Stimulated activated naive CD4-positive, alpha-beta T cell treated with Interleukin-2 at 50 U/mL for 16 hours (primary cell): Measurements from ENCODE around the gene ATG9B.

Source experiments
- DNase-seq: peaks from one replicate; lab custom pipeline; 2025; lab: John Stamatoyannopoulos, UW

The ATG9B gene

DNA sequence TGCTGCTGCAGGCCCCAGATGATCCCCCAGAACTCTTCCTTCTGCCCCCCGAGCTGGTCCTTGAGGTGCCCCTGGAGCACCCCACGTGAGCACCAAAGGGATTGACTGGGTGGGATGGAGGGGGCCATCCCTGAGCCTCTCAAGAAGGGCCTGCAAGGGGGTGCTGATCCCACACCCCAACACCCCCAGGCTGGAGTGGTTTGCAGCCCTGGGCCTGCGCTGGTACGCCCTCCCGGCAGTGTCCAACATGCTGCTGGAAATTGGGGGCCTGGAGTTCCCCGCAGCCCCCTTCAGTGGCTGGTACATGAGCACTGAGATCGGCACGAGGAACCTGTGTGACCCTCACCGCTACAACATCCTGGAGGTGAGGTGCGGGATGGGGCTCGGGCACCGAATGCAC, 25.3 kb downstream of the ATG9B start:
- no peak for DNase-seq

DNA sequence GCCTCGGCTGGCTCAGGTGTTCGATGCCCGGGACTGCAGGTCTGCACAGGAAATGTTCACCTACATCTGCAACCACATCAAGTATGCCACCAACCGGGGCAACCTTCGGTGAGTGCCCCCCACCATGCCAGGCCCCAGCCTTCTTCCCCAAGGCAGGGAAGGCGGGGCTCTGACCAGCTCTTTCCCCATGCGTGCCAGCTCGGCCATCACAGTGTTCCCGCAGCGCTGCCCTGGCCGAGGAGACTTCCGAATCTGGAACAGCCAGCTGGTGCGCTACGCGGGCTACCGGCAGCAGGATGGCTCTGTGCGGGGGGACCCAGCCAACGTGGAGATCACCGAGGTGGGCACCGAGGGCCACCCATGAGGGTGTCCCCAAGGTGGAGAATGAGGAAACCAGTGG, 26.0 kb downstream of the ATG9B start:
- DNase-seq = no peak

DNA sequence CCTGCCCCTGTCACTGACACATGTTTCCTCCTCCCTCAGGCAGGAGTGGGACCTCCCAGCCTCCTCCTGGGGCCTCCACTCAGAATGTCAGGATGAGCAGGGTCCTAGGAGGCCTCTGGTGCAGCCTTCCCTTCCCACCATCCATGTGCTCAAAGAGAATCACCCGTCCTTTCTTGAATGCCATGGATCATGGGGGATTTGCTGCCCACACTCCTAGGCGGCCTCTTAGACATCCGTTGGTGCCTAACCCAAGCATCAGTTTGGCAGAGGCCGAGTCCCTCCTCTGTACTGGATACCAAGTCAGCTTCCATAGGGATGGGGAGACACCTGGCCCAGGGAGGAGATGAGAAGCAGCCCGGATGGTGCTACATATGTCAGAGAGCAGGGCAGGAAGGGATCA, 26.5 kb downstream of the ATG9B start:
- DNase-seq = no peak

DNA sequence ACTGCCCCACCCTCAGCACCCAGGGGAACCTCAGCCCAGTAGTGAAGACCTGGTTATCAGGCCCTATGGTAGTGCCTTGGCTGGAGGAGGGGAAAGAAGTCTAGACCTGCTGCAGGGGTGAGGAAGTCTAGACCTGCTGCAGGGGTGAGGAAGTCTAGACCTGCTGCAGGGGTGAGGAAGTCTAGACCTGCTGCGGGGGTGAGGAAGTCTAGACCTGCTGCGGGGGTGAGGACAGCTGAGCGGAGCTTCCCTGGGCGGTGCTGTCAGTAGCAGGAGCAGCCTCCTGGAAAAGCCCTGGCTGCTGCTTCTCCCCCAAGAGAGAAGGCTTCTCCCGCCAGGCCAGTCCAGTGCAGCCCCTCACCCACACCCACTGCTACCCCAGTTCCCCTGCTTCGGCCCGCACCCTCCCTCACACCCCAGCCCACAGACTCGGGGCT, 27.2 kb downstream of the ATG9B start:
- DNase-seq = no peak

DNA sequence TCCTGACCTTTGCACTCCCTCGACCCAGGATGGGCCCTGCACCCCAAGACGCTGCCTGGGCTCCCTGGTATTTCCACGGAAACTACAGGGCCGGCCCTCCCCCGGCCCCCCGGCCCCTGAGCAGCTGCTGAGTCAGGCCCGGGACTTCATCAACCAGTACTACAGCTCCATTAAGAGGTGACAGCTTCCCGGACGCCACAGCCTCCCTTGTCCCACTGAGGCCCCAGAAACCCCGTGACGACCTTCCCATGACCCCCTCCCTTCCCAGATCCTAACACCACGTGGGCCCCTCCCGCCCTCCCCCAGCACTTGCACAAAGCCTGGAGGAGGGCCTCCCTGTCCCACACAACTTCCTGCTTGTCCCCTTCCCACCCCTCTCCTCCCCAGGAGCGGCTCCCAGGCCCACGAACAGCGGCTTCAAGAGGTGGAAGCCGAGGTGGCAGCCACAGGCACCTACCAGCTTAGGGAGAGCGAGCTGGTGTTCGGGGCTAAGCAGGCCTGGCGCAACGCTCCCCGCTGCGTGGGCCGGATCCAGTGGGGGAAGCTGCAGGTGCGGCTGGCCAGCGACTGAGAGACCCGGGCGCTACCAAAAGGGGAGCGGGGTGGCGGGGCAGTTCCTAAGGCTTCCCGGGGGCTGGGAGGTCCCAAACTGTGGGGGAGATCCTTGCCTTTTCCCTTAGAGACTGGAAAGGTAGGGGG, 27.8 kb downstream of the ATG9B start:
- no peak for DNase-seq

DNA sequence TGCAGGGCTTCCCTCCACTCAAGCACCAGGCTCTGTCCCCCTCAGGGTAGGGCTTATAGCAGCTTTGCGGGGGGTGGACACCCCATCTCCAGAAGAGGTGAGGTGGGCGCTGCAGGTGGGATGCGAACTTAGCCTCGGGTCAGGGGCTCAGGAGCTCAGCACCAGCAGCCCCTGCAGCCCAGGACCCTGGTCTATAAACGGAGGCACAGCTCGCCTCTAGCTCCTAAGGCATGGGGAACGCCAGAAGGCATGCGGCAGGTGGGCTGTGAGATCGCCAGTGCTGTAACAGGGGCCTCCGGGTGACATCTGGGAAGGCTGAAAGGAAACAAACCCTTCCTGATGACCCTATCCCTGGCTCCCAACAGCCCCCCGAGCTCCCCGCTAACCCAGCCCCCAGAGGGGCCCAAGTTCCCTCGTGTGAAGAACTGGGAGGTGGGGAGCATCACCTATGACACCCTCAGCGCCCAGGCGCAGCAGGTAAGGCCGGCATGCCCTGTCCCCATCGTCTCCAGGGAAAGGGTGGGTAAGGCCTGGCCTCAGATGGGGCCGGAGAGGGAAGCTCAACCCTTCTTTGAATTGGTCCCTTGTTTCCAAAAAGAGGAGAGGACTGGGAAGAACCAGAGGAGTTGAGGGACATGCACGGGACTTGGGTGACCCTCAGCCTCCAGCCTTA, 29.3 kb downstream of the ATG9B start:
- no peak for DNase-seq

DNA sequence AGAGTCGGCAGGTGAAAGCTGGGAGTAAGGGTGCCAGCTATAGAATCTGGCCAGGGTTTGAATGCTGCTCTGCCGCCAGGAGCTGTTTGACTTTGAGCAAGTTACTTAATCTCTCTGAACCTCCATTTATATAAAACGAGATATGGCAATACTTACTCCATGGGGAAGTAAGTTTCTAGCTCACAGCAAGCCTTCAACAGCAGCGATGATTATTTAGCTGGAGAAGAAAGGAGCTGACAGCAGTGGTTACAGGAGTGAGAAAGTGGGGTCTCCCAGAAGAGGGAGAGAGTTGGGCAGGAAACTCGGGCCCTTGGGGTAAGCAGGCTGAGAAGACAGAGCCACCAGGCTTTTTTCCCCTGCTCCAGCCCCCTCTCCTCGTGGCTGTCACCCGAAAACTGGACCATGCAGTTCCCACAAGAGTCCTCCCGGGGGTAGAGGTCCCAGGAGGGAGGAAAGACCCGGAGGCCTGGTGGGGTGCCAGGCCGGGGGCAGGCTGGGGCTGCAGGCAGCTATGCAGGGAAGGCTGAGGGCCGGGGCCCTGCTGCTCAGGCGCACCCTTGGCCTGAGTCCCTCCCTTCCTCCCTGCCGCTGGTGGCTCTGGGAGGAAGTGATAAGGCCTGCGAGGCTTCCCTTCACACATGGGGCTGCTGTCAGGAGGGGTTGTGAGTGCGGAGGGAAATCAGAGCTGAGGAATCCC, 30.0 kb downstream of the ATG9B start:
- DNase-seq = no peak

DNA sequence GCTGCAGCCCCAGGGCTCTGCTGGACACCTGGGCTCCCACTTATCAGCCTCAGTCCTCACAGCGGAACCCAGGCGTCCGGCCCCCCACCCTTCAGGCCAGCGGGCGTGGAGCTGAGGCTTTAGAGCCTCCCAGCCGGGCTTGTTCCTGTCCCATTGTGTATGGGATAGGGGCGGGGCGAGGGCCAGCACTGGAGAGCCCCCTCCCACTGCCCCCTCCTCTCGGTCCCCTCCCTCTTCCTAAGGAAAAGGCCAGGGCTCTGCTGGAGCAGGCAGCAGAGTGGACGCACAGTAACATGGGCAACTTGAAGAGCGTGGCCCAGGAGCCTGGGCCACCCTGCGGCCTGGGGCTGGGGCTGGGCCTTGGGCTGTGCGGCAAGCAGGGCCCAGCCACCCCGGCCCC, 30.8 kb downstream of the ATG9B start:
- DNase-seq = no peak

DNA sequence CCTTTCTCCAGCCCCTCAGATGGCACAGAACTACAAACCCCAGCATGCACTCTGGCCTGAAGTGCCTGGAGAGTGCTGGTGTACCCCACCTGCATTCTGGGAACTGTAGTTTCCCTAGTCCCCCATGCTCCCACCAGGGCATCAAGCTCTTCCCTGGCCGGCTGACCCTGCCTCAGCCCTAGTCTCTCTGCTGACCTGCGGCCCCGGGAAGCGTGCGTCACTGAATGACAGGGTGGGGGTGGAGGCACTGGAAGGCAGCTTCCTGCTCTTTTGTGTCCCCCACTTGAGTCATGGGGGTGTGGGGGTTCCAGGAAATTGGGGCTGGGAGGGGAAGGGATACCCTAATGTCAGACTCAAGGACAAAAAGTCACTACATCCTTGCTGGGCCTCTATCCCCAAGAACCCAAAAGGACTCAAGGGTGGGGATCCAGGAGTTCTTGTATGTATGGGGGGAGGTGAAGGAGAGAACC, 31.4 kb downstream of the ATG9B start:
- DNase-seq = no peak

DNA sequence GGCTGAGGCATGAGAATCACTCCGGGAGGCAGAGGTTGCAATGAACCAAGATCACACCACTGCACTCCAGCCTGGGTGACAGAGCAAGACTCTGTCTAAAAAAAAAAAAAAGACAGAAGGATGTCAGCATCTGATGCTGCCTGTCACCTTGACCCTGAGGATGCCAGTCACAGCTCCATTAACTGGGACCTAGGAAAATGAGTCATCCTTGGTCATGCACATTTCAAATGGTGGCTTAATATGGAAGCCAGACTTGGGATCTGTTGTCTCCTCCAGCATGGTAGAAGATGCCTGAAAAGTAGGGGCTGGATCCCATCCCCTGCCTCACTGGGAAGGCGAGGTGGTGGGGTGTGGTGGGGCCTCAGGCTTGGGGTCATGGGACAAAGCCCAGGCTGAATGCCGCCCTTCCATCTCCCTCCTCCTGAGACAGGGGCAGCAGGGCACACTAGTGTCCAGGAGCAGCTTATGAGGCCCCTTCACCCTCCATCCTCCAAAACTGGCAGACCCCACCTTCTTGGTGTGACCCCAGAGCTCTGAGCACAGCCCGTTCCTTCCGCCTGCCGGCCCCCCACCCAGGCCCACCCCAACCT, 32.1 kb downstream of the ATG9B start:
- DNase-seq = no peak

DNA sequence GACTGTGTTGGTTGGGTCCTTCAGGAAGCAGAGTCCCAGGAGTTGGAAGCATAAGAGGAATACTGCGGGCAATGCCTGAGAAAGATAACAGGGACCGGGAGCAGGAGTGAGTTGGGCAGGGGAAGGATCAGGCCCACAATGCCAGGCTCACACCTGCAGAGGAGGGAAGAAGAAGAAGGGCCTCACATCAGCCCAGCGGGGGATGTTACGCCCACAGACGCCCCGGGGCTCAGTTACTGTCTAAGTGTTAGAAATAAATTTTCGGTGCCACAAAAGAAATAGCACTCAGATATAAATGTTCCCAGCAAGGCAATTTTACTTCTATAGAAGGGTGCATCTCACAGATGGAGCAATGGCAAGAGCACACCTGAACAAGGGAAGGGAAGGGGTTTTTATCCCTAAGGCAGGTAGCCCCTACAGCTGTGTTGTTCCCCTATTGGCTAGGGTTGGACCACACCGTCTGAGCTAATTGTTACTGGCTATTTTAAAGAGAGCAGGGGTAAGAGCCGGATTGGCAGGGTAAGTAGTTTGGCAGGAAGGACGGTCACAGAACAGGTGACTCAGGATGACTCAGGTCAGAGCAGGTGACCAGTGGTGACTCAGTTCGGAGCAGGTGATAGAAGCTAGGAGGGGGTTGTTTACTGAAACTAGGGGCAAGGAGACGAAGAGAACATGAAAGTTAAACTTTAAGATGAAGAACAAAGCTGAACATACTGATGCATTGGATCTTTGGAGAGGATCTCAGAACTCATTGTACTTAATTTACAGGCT, 33.7 kb downstream of the ATG9B start, which contains the start of gene NOS3:
NOS3 (plus strand) TSS at position 602 of the 771 bp plus-strand sequence. CDS start 2,787 bp downstream, outside the sequence.
- DNase-seq = no peak

DNA sequence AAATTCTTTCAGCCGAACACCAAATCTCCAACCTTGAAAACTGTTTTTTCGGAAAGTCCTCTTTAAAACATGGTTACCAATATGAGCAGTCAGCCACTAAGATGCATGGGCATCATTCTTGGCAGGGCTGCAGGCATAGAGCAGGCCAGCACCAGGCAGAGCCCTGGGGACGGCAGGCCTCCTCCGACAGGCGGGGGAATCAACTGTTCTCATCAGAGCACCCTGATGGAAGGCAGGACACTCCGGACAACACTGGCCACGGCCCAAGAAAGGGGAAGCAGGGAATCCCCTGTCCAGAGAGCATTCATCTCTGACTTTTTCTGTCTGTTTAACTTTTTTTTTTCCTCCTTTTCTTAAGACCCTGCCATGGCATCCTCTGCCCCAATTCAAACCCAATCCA, 34.8 kb downstream of the ATG9B start:
- DNase-seq = no peak

DNA sequence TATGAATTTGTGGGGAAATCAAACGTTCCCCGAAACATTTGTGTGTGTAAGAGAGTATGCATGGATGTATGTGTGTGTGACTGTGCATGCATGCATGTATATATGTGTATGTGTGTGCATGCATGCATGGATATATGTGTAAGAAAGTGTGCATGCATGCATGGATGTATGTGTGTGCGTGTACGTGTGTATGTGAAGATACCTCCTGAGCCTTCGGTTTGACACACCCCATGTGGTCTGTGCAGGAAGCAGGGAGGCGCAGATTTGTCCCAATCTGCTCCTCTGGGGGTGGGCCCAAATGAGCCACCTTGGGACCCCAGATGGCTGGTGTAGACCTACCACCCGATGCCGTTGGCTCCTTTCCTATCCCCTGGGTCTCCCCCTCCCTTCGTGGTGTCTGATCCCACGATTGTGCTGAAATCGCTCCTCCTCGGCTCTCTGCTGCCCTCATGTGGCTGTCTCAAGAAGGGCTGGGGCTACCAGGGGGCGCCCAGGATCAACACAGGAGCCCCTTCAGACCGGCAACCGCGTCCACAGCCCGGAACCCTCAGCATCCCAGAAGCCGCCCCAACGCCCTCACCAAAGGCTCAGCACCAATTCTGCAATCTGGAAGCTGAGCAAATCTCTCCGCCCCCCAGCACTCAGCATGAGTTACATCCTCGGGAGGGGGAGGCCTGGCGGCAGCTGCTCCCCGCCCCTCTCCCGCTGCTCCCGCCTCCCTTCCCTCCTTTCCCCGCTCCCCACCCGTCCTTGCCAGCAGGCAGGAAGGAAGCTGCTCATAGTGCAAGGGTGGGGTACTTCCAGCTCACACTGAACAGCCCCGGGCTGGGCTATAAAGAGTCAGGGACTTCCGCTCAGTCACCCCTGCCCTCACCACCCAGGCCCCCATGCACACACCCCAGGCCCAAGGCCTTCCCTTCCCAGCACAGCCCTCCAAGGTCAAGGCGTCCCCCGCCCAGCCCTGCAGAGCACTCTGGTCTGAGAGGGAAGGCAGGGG, 35.8 kb downstream of the ATG9B start:
- DNase-seq = peak; percentile 55

DNA sequence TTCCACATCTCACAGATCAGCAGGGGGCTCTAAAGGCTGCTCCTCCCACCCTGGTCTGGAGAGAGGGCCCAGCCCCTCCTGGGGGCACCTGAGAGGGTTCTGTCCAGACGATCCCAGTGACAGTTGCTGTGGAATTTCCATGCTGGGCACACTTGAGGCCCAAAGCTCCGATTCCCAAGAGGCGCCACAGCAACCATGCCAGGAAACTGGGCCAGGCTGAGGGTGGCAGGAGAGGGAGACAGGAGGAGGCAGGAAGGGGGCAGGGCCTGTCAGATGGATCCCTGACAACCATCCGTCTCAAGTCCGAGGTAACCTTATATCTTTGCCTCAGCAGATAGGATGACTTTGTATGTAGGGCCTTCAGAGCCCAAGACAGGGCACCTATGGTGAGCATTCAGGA, 37.7 kb downstream of the ATG9B start:
- no peak for DNase-seq

DNA sequence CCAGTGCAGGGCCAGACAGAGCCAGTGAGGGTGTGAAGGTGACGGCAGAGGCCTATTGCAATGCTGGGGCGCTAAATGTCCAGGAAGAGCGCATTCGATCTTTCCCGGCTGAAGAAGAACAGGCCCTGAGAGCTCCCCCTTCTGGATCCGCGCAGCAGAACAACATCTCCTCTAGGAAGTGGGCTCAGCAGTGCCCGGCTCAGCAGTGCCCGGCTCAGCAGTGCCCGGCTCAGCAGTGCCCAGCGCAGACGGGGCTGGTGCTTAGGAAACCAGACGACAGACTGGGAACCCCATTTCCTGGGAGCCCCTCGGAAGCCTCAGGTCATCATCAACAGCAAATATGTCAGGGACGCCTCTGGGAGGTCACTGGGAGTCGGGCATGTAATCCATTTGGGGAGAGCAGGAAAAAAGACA, 38.2 kb downstream of the ATG9B start:
- DNase-seq = peak; percentile 52

DNA sequence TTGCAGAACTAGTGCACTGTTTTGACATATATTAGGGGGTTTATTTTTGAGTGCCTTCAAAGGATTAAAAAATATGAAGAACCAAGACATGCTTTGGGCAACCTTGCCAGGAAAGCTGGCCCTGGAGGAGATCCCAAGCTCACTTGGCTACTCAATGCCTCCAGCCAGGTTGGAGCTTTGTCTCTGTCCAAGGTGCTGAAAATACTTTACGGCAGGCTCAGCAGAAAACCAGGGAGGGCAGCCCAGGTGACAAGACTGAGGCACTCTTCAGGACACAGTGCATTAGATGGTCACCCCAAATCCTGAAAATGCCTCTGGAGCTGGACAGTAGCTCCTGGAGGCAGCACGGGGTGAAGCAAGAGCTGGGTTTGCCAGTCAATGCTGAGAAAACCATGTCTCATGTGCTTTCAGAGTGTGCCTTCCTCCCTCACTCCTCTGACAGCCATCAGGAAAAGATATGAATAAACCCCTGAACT, 40.4 kb downstream of the ATG9B start:
- no peak for DNase-seq

DNA sequence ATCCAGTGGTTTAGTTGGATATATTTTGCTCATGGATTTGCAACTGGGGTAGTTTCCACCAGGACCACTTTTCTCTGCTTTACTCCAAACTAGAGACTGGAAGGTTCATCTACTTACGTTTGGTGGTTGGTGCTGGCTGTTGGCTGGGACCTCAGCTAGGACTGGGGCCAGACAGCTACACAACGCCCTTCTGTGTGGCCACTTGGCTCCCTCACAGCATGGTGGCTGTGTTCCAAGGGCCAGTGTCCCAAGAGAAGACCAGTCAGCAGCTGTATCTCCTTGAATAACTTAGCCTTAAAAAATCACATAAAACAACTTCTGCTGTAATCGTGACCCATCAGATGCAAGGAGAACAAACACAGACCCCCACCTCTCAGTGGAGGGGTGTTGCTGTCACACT, 41.9 kb downstream of the ATG9B start:
- no peak for DNase-seq

DNA sequence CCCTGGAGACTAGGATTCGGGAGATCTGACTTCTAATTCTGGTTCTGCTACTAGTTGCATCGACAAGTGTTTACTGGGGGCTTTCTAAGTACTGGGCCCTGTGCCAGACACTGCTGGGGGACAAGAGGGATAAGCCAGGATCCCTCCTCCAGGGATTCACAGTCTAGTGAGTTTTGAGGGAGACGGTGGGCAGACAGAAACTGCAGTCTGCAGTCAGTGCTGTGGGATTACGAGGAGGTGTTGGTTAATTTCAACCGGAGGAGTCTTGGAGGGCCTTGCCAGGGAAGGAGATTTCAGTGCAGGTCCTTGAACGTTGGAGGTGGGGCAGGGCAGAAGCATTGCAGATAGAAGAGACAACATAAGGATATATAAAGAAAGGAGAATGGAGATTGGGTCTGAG, 42.6 kb downstream of the ATG9B start:
- no peak for DNase-seq

DNA sequence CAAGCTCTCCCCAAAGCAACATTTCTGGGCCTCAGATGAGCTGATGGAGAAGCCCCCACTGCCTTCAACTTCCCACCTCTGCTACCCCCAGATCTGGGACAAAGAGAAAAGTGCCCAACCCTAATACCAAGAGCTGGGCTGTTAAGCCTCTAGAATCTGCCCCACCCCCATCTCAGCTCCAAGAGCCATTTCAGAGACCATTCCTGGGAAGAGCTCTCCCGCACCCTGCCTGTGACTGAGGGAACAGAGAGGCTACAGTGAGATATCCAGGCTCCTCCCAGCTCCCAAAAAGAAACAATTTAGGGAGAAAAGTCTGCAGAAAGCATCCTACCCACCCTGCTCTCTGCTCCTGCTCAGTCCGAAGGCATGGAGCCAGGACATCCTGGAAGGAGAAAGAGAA, 43.6 kb downstream of the ATG9B start:
- DNase-seq = no peak

DNA sequence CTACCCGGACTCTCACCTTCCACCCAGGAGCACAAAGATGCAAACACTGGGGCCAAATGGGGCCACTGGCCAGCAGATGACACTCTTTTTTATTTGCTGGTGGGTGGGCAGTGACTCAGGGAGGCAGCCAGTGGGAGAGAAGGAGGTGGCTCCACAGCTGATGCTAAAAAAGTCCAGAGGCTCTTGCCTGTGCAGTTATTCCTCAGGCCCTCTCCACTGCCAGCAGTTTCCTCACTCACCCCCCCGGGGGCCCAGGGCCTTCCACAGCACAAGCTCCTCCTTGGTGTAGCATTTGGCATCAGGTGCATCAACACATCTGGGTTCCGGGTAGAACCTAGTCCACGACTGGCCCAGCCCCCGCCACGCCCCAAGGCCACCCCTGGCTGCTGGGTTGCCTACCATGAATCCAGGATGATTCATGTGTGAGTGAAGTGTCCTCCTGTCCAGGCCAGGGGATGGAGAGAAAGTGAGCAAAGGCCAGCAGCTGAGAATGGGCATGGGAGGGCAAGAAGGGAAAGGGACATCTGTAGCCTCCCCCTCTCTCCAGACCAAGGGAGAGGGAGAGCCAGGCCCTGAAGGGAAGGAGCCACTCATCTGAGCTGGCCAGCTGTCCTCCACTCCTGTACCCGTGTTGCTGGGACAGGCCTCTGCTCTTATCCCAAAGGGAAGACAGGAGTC, 44.4 kb downstream of the ATG9B start:
- DNase-seq = no peak
